Upper lobe of left lung (tissue), 4 donors: Measurements from ENCODE around the gene ANKRD13C.

ENCODE experiments used
- CTCF ChIP-seq, 6 experiments: fragments of 450-650 bp in 4 of 6; fragments of 200-600 bp in 2 of 6; sonication (generic) in 2 of 6; IDR thresholded peaks; one replicate each; pipeline ENCODE4 v1.5.1; 2016 to 2019; ENCODE audit warnings: antibody characterized with exemption in 6 of 6
- POLR2A ChIP-seq, 4 donors: fragments of 450-650 bp; IDR thresholded peaks; one replicate each; pipeline ENCODE4 v1.5.1; 2016 to 2017; ENCODE audit warnings: antibody characterized with exemption in 4 of 4, mild to moderate bottlenecking in 2 of 4

- no peak for TF ChIP-seq POLR2A (IDR thresholded peaks at IDR 0.05)
- no peak for TF ChIP-seq CTCF (IDR thresholded peaks at IDR 0.05)
Measured at GRCh38 chr1:70364439-70364838, 9.9 kb upstream of the ANKRD13C start.
